HG02981 (cell line): ENCODE results near the gene MLX.

ENCODE experiments used
- ATAC-seq: cut with Tn5 transposase; IDR thresholded peaks from one replicate; pipeline ENCODE4 v1.9.1; 2021; ENCODE audit warnings: mild to moderate bottlenecking, moderate library complexity; ENCODE audit not compliant: unreplicated experiment

MLX gene

DNA sequence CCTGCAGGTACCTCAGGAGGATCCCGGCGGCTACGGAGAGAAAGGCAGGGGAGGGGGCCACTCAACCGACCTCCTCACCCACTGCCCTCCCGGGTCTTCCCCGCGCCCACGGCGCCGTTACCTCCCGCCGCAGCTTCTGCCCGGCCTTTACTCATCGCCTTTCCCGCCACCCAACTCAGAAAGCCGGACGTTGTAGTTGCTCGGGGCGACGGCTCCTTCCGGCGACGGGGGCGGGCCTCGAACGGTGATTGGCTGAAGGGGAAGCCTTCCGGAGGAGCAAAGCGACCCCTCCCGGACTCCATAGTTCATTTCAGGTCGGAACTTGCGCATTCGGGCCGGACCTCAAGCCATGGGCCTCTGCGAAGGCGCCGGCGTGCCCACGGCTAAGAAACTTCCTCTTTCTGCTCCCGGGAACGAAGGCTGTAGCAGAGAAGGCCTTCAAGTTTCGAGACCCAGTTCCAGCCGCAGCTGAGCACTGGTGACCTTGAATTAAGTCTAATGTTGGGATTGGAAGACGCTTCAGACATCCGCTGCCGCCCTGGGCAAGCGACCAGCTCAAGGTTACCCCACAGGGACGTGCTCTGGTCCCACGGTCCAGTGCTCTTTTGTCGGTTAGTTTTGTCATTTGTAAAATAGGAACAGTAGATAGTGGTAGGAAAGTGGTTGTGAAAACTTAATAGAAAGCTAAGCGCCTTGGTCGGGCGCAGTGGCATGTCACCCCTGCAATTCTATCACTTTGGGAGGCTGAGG lies 10.8 kb downstream of the MLX start, which contains the start of gene PSMC3IP:
Gene PSMC3IP, minus strand, starts transcription at position 198 of the 750 bp plus-strand sequence. Its CDS starts 43 bp downstream, at position 155.
- ATAC-seq, result peak; percentile 69

DNA sequence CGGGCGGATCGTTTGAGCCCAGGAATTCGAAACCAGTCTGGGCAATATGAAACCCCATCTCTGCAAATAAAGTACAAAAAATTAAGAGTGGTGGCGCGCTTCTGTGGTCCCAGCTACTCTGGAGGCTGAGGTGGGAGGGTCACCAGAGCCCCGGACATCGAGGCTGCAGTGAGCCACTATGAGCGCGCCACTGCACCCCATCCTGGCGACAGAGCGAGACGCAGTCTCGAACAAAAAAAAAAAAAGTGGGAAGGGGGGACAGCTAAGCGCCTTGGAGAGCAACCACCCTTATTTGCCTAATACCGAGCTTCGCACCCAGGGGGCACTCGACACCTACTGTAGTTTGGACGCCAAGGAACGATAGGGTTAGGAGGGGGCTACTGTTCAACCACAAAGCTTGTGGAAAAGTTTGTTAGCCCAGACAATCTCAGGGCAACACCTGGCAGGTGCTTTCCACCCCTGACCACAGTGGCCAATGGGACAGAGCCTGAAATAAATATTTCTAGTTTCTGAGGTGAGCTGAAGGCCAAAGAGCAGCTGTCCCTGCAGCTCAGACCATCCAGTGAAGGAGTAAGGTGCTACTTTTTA lies 11.5 kb downstream of the MLX start:
- ATAC-seq, result peak; percentile 63

DNA sequence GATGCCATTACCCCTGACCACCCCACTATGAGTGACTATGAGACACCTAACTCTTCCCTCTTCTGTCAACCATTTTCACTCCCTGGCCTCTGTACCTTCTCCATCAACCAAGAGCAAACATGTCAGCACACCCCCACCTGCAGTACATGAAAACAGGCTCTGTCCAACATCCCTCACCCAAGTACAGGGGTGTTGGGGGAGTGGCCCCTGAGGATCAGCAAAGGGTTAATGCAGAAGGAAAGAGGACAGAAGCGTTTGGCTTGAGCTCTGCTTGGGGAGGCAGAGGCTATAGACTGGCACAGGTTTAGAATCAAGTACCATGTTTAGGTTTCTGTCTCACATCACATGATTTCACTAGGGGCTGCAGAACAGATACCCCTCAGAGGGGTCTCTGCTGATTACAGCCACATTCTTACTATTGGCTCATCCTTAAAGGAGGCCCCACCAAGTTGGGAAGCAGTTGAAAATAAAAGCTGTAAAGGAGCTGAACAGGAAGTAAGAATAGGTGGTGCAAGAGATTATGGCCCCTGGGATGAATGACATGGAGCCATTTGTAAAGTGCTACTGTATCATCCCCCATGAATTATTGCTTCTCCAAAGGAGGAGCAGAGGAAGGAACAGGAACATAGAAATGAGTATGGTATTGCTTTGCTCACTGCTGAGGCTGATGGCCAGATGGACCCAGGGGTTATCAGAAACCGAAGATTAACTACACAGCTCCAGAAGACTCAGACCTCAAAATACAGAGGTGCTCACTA lies 13.1 kb downstream of the MLX start:
- no peak for ATAC-seq

DNA sequence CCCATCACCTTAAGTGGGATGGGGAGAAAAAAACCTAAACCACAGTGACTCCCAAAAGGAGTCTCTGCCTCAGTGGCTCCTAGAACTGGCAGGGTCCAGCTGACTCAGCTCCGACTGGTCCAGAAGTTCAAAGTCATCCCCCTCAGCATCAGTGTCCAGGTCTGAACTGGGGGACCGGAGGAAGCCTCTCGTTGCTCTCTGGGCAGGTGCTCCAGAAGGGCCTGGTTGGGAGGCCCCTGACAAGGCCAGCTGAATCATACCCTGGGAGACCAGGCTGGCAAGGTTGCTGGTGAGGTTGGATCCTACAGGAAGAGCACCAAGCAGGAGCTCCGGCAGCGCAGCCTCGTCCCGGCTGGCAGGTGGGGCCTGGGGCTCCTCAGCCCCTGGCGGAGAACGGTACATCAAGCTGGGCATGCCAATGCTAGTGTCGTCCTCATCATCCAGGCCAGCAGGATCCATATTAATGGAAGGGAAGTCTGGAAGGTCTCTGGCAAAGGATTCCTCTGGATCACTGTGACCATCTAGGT lies 14.9 kb downstream of the MLX start:
- no peak for ATAC-seq

DNA sequence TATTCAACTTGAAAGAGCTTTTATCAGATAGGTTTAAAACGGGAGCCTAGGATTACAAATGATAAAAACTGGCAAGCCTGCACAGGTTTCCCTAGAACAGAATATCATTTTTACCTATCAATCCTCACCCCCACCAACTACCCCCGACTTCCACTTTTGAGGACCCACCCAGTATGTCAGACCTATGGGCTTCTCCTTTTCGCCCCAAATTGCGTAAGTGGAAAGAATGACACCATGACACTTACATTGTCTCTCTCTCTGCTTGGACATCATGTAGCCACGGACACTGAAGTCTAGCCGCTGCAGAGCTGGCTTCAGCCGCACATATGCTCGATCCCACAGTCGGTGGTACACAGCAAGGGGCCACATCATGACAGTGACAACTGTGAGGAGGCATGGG lies 18.0 kb downstream of the MLX start:
- ATAC-seq, result no peak

DNA sequence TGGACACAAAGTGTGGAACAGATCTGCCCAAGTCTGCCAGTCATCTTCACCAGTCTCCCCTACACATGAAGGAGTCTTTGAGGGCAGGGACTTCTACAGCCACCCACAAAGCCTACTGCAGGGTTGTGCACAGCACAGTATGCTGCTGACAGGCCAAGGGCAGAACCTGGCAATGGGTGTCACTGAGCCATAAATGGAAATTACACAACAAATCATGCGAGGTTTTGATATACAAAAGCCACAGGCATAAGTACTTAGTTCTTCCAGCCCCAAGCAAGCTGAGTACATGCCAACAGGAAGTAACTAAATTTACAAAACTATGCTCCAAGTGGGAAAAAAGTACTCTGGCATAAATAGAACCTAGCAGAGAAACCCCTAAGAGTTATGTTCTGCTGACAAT lies 18.5 kb downstream of the MLX start:
- no peak for ATAC-seq

DNA sequence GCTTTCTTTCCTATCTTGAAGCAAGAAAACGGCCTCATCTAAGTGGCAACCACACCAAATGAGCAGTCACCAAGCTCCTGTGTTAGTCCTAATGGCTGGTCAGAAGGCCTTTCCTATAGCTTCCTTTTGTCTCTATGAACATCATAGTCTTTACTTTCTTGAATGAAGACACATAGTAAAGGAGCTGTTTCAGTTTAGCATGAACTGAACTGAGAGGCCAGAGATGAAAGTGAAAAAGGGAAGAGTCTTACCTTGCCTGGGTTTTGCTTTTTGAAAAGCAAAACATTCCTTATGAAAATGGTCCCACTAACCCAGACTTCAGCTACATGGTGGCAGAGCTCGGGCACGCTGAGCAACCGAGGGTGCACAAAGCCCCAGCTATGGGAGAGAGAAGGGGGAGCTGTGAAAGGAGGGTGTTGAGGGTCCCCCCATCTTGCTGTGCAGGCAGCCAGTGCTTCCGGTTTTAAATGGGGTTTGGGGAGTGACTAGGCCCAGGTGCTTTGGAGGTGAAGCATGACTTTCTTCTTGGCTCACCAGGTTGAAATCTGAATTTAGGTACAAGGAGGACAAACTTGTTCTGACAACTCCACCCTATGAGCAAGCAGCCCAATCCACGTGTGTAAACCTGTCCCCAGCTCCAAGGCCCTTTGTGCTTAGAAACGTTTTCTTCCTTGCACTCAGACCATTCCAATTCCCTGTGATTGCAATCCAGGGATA lies 19.8 kb downstream of the MLX start:
- ATAC-seq, result no peak

DNA sequence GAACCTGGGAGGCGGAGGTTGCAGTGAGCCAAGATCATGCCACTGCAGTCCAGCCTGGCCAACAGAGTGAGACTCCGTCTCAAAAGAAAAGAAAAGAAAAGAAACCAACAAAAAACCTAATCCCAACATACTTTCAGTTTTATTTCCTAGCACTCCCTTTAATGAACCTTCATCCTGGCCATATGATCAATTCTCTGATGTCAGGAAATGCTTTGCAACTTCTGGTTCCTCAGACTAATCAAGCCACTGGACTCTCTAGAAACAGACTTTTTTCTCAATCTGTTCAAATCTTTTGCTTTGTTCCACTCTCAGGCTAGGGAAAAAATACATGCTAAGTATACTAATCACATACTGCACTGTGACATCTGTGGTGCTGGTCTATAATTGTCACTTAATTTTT lies 24.0 kb downstream of the MLX start:
- ATAC-seq, result no peak

DNA sequence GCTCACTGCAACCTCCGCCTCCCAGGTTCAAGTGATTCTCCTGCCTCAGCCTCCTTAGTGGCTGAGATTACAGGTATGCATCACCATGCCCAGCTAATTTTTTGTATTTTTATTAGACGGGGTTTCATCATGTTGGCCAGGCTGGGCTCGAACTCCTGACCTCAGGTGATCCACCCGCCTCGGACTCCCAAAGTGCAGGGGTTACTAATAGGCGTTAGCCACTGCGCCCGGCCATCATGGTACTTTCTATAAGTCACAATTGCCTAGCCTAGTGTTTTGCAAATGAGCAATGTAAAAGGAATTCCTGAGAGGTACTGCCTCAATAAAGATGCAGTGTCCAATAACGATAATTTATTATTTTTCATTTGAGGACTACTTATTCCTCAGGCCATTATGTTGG lies 24.5 kb downstream of the MLX start:
- ATAC-seq, result no peak

DNA sequence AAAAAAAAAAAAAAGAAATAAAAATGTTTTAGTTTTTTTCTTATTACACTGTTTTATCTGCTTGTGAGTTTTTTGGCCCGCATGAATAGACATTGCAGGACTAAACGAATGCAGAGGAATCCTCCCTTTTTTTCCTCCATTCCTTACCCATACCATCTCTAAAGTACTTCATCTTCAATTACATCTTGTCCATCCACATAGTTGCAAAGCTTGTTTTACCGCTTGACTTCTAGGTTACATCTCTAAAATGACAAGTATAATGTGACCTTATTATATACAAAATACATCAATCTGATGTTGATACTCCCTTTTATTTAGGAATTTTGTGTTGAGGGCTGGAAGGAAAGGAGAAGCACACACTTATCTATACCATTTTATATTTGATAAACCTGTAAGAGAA lies 29.5 kb downstream of the MLX start:
- no peak for ATAC-seq

DNA sequence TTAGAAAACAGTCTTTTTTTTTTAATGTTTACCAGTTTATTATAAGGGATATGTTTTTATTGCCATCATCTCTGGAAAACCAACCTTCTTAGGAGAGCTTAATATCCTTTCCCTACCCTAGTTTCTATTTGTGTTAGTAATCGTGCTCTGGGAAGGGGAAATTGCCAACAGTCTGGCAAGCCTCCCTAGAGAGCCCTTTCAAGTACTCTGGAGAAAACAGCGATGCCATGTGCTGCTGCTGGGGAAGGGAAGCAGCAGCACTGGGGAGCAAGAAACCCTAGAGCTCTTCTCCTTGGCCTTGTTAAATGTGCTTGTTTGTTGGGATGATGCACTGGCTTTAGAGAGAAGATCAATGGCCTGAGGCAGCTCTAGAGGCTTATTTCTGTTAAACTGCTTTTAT lies 32.0 kb downstream of the MLX start:
- no peak for ATAC-seq

DNA sequence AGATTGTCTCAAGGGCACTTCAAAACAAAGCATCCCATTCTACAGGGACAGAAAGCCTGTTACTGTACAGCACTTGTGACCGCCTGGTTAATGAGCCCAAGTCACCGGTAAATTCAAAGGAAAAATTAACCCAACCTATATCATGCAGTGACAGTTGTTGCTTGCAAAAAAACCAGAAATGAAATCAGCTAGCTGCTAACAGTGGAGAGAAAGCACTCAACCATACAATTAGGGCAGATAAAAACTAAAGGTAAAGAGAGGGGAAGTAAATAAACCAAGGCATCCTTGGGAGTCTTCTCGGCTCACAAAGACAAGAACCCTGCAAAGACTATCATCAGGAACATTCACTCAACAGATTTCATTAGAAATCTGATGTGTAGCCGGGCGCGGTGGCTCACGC lies 36.4 kb downstream of the MLX start:
- no peak for ATAC-seq

DNA sequence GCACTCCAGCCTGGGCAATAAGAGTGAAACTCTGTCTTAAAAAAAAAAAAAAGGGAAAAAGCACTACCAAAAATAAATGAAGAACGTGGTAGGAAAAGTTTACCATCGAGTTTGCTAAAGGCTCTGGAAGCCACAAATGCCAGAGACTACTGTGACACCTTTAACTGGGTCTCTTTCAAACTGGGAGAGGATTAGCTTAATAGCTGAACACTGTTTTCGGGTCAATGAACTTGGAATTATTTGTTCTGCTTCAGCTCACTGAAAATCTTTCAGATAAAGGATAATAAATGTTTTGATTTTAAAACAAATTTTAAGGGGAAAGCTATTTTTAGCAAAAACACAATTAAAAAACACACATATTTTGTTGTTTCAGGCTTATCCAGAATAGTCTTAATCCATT lies 40.9 kb downstream of the MLX start:
- ATAC-seq, result no peak

DNA sequence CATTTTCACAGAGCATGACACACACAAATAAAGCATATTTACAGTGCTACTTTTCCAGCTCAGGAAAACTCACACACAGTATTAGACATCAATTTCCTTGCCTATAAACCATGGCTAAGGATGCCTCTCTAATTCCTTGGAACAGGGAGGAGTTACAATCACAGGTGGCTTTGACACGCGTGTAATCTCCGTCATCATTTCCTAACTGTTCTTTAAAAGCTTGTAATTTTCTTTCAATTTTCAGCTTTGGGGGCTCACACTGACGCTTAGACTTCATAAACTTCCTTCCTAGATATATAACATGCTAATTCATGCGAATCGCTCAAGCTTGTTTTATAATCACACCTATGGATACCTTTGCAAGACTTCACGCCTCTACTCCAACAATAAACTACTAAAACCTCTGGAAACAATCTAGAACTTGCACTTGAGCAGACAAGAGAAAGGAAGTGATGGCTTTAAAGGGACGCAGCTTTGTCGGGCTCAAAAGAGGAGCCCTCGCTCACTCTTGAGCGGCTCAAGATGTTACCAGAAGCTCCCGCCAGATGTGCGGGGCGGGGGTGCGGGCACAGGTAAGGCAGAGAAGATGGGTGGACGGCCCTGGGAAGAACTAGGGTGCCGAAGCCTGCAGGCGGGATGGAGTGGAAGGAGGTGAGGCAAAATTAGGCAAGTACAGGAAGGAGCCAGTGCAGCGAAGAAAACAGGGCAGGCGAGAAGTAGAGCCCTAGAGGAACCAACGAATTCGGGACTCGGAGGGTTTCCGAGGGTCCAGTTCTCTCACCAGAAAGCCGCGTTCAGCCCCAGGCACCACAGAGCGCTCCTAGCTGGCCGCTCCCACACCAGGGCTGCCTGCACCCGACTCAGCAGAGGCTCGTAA lies 41.6 kb downstream of the MLX start:
- peak; percentile 29 for ATAC-seq

DNA sequence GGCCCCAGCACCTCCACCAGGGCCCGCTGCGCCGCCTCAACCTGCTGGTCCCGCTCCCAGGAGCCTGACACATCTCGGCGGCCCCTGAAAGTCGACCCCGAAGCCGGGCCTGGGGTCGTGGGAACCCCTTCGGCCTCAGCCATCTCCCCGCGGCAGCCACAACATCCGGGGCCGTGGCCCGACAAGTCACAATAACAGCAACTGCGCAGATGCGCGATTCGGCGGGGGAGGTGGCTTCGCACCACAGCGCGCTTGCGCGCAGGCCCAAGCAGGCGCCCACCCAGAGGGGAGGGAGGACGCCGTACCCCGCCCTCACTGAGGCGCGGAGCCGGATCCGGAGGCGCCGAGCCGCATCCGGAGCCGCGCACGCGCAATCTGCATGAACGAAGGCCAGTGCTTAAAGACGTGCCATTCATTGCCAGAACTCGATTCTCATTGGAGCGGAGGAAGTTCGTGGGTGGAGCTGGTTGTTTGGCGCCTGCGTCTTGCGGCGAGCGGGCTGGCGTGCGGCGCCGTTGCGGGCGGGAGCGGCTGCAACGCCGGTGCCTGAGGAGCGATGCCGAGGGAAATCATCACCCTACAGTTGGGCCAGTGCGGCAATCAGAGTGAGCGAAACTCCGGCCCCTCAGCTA lies 42.4 kb downstream of the MLX start, which contains the start of the genes RETREG3 and TUBG1:
Gene RETREG3, minus strand, starts transcription at position 193 of the 632 bp plus-strand sequence. Its CDS starts 50 bp downstream, at position 143.
Gene TUBG1, plus strand, starts transcription at position 502 of the 632 bp plus-strand sequence. Its CDS starts 55 bp downstream, at position 557.
- ATAC-seq, result peak; percentile 86

DNA sequence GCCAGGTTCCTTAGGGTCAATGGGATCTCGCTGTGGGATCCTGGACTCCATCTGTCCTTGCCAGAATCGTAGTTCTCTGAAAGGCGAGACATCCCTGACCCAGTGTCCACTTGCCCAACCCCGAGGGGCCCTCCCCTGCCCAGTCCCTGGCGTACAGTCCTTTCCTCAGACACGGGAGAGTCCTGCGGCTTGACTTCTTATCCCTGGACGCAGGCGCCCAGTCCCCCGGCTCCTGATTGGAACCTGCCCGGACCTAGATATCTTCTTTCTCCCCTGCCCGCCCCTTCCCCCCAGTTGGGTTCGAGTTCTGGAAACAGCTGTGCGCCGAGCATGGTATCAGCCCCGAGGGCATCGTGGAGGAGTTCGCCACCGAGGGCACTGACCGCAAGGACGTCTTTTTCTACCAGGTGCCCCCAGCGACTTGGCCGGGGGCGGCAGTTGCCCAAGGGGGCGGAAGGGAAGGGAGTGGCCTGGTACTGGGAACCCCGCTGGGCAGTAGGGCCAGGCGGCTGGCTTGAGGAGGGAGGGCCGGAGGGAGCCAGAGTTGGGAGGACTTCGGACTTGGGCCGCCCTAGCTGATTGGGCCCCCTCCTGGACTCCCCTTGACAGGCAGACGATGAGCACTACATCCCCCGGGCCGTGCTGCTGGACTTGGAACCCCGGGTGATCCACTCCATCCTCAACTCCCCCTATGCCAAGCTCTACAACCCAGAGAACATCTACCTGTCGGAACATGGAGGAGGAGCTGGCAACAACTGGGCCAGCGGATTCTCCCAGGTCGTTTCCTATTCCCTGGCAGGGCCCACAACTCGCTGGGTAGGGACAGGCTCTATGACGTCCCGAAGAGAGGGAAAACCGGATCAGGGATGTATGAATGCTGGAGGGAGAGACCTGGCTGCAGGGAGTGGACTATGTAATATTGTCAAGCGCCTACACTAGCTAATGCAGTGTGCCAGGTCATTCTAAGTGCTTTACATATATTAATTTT lies 43.2 kb downstream of the MLX start:
- peak; percentile 5 for ATAC-seq

DNA sequence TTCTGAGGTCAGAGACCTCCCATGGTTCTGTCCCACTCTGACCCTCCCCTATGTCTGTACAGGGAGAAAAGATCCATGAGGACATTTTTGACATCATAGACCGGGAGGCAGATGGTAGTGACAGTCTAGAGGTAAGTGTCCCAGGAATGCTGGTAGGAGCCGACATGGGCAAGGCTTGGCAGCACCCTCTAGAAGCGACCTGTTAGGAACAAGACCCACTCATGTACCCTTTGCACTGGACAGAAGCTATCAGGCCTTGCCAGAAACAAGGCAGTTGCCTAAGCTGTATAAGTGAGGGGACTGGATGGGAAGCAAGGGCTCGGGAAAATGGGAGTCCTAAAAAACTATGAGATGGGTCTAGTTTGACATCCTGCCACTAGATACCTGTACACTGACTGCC lies 45.1 kb downstream of the MLX start:
- ATAC-seq, result no peak

DNA sequence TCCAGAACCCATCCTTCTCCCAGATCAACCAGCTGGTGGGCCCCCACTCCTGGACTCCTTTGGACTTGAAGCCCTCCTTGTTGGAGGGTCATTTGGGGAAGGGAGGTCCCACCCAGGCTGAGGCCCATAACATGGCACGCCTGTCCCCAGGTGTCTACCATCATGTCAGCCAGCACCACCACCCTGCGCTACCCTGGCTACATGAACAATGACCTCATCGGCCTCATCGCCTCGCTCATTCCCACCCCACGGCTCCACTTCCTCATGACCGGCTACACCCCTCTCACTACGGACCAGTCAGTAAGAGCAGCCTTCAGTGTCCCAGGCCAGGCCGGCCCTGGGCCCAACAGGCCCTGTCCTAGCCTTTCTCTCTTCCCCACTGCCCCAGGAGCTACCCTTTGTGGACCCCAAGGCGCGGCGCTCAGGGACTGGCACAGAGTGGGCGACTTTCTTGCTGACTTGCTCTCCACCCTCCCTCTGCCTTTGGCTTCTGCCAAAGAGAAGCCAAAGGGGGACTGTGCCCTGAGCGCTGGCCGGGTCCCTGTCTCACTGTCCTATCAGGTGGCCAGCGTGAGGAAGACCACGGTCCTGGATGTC lies 46.9 kb downstream of the MLX start:
- ATAC-seq, result no peak
